ENCODE measurements around the gene ZNF688. TPM values are rescaled to one million over a fixed set of nuclear protein-coding genes. Genes with fewer than 3 reads are reported as not detected.
"Not testable (repeated sequence)": the region's sequence is repeated elsewhere in the genome, so short reads cannot be mapped to it uniquely, and the experiment has no call there.

ZNF688 gene
- total RNA-seq, 2 experiments from 2014 or later: 13.3 to 13.8 TPM

GRCh38 chr16:30524575-30525568 is 46.6 kb downstream of the ZNF688 start:
- Mint-ChIP-seq H3K36me3 (ENCODE audit: low read depth) (peaks cover 17% of the 10 kb centered on the region), H3K9me3 (no peaks in the 10 kb centered on the region), H3K27me3 (no peaks in the 10 kb centered on the region), H3K4me3 (peak overlapping the region; percentile 36), H3K27ac (no peak overlapping the region), H3K4me1 (peaks cover 28% of the 10 kb centered on the region)
- ChIA-PET CTCF (interaction anchor here (0.6 to 2.9 kb wide), 10 partner anchors 10 to 115 kb away, joined by 3 to 15 read pairs (median 3); partner anchors contain the start of gene ZNF747), POLR2A (interaction anchor here (1.0 kb wide), 1 partner anchor 95 kb away, joined by 3 read pairs; the partner anchor contains the start of gene DCTPP1)
- no peak for DNase-seq

- Mint-ChIP-seq H3K36me3 (ENCODE audit: low read depth) (peaks cover 26% of the 10 kb centered on the region), H3K27ac (peak overlapping the region; percentile 54), H3K4me3 (peak overlapping the region; percentile 36), H3K27me3 (no peaks in the 10 kb centered on the region), H3K4me1 (peaks cover 32% of the 10 kb centered on the region), H3K9me3 (no peaks in the 10 kb centered on the region)
- ChIA-PET CTCF (interaction anchor here (0.6 to 2.9 kb wide), 7 partner anchors 9 to 103 kb away, joined by 3 to 15 read pairs (median 3); partner anchors contain the start of gene ZNF747), POLR2A (interaction anchor here (1.0 kb wide), 1 partner anchor 94 kb away, joined by 3 read pairs; the partner anchor contains the start of gene DCTPP1)
- DNase-seq: no peak
Observed at GRCh38 chr16:30523768-30524574, 47.5 kb downstream of the ZNF688 start.

DNA sequence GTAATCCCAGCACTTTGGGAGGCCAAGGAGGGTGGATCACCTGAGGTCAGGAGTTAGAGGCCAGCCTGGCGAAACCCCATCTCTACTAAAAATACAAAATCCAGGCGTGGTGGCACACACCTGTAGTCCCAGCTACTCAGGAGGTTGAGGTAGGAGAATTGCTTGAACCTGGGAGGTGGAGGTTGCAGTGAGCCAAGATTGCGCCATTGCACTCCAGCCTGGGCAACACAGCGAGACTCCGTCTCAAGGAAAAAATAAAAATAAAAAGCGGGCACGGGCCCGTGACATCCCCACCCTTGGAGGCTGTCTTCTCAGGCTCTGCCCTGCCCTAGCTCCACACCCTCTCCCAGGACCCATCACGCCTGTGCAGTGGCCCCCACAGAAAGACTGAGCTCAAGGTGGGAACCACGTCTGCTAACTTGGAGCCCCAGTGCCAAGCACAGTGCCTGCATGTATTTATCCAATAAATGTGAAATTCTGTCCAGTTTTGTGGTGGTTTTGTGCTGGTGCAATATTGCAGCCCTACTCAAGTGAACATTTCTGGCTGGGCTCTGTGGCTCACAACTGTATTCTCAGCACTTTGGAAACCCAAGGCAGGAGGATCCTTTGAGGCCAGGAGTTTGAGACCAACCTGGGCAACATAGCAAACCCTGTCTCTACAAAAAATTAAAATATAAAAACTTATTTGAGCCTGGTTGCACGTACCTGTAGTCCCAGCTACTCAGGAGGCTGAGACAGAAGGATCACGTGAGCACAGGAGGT is 48.6 kb downstream of the ZNF688 start:
- Mint-ChIP-seq H3K27ac (peak overlapping the region; percentile 25), H3K4me1 (peaks cover 28% of the 10 kb centered on the region), H3K36me3 (ENCODE audit: low read depth) (peaks cover 34% of the 10 kb centered on the region)
- CTCF ChIA-PET: interaction anchor here (0.8 to 1.5 kb wide), 4 partner anchors 31 to 171 kb away, joined by 3 read pairs; no protein-coding TSS in a partner anchor
- H3K9me3 Mint-ChIP-seq, POLR2A ChIA-PET, H3K4me3 Mint-ChIP-seq, H3K27me3 Mint-ChIP-seq, DNase-seq: not testable (repeated sequence)

DNA sequence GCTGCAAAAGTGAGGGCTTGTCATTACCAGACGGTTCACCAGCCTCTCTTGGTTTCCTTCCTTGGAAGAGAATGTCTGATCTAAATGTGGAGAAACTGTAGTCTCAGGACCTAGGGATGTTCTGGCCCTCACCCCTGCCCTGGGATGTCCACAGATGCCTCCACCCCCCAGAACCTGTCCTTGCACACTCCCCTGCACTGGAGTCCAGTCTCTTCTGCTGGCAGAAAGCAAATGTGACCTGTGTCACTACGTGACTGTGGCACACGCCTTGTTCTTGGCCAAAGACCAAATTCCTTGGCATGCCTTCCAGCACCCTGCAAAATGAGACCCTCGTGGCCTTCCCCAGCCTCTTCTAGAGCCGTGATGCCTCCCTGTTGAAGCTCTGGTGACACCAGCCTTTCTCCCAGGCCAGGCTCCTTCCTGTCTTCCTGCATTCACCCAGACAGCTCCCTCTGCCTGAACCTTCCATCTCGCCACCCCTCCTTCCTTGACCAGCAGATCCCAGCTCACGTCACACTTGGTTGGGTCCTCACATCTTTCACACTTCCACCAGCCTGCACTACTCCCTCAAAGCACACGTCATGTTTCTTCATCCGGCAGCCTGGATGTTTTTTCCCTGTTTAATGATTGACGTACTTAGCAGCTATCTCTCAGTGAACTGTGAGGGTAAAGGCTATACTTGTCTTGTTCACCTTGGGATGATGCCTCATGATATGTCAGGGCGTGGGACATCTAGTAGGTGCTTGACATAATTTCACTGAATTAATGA is 49.5 kb downstream of the ZNF688 start:
- POLR2A ChIA-PET: interaction anchor here (0.5 kb wide), 1 partner anchor 76 kb away, joined by 3 read pairs; no protein-coding TSS in a partner anchor
- Mint-ChIP-seq H3K27ac (no peak overlapping the region), H3K27me3 (no peaks in the 10 kb centered on the region), H3K4me1 (peaks cover 25% of the 10 kb centered on the region), H3K9me3 (no peaks in the 10 kb centered on the region), H3K4me3 (no peak overlapping the region), H3K36me3 (ENCODE audit: low read depth) (peaks cover 42% of the 10 kb centered on the region)
- DNase-seq: no peak
- CTCF ChIA-PET: interaction anchor here (0.8 to 1.5 kb wide), 4 partner anchors 31 to 172 kb away, joined by 3 read pairs; no protein-coding TSS in a partner anchor

DNA sequence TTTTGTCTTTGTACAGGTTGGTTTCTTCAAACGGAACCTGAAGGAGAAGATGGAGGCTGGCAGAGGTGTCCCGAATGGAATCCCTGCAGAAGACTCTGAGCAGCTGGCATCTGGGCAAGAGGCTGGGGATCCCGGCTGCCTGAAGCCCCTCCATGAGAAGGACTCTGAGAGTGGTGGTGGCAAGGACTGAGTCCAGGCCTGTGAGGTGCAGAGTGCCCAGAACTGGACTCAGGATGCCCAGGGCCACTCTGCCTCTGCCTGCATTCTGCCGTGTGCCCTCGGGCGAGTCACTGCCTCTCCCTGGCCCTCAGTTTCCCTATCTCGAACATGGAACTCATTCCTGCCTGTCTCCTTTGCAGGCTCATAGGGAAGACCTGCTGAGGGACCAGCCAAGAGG is 50.0 kb downstream of the ZNF688 start:
- Mint-ChIP-seq H3K9me3 (no peaks in the 10 kb centered on the region), H3K4me3 (no peak overlapping the region), H3K36me3 (ENCODE audit: low read depth) (peaks cover 48% of the 10 kb centered on the region), H3K4me1 (peaks cover 27% of the 10 kb centered on the region), H3K27ac (peak overlapping the region; percentile 9), H3K27me3 (no peaks in the 10 kb centered on the region)
- ChIA-PET POLR2A (no interaction called here), CTCF (no interaction called here)
- no peak for DNase-seq

Other genes with a start within 250 kb of the ZNF688 start
- 10 to 100 TPM; 51.8 to 65.0 TPM for gene CD2BP2, start 216.4 kb downstream of the ZNF688 start, total RNA-seq
- gene TBC1D10B, start 201.2 kb downstream of the ZNF688 start, total RNA-seq: 10 to 100 TPM; 63.9 to 69.9 TPM
- not detected for gene MYL11, start 196.9 kb downstream of the ZNF688 start, total RNA-seq
- gene SEPTIN1, start 189.2 kb downstream of the ZNF688 start, total RNA-seq: 100 to 1,000 TPM; 383 to 413 TPM
- gene ZNF48, start 176.3 kb downstream of the ZNF688 start, total RNA-seq: 10 to 100 TPM; 13.7 to 13.9 TPM
- gene ZNF771, start 164.1 kb downstream of the ZNF688 start, total RNA-seq: 1 to 10 TPM; 3.4 to 3.7 TPM
- gene DCTPP1, start 141.7 kb downstream of the ZNF688 start, total RNA-seq: 10 to 100 TPM; 48.4 to 51.4 TPM
- 10 to 100 TPM; 52.2 to 58.9 TPM for gene SEPHS2, start 125.8 kb downstream of the ZNF688 start, total RNA-seq
- gene ITGAL, start 99.0 kb downstream of the ZNF688 start, total RNA-seq: 100 to 1,000 TPM; 521 to 598 TPM
- 1 to 10 TPM; 1.9 to 2.6 TPM for gene ZNF768, start 45.1 kb downstream of the ZNF688 start, total RNA-seq
- 10 to 100 TPM; 10.4 to 11.8 TPM for gene ZNF747, start 36.9 kb downstream of the ZNF688 start, total RNA-seq
- gene ZNF764, start 13.3 kb downstream of the ZNF688 start, total RNA-seq: 10 to 100 TPM; 17.5 to 18.2 TPM
- gene ZNF785, start 14.0 kb upstream of the ZNF688 start, total RNA-seq: 10 to 100 TPM; 17.0 to 18.3 TPM
- 10 to 100 TPM; 12.8 to 13.8 TPM for gene ZNF689, start 38.7 kb upstream of the ZNF688 start, total RNA-seq
- 10 to 100 TPM; 78.6 to 80.1 TPM for gene PRR14, start 79.2 kb upstream of the ZNF688 start, total RNA-seq
- 100 to 1,000 TPM in 1 of 2 experiments, 10 to 100 TPM in 1; 88.9 to 109 TPM for gene FBRS, start 86.7 kb upstream of the ZNF688 start, total RNA-seq
- 10 to 100 TPM; 81.7 to 86.1 TPM for gene SRCAP, start 127.5 kb upstream of the ZNF688 start, total RNA-seq
- 10 to 100 TPM; 41.1 to 43.4 TPM for gene PHKG2, start 176.7 kb upstream of the ZNF688 start, total RNA-seq
- gene CFAP119, start 190.3 kb upstream of the ZNF688 start, total RNA-seq: 1 to 10 TPM; 2.2 to 3.0 TPM
- gene RNF40, start 190.6 kb upstream of the ZNF688 start, total RNA-seq: 100 to 1,000 TPM in 1 of 2 experiments, 10 to 100 TPM in 1; 81.9 to 101 TPM
- gene ZNF629, start 215.5 kb upstream of the ZNF688 start, total RNA-seq: 1 to 10 TPM; 1.4 TPM